ENCODE data around the gene LARP1. TPM values are rescaled to one million over a fixed set of nuclear protein-coding genes. Genes with fewer than 3 reads are reported as not detected.

LARP1 gene
- total RNA-seq, 2 donors from 2014 or later = 83.9 to 163 TPM

GRCh38 chr5:154754460-154755360 lies 467 bp upstream of the LARP1 start:
- intact Hi-C loops (cut with DNase I) = loop anchor here (1.0 to 10.0 kb wide), 3 partner anchors 72 to 180 kb away; partner anchors contain the start of genes CNOT8 and GEMIN5
- TF ChIP-seq POLR2A (IDR thresholded peaks at IDR 0.05) (peak; percentile 68), POLR2AphosphoS5 (IDR thresholded peaks at IDR 0.05) (peak; percentile 95), CTCF (IDR thresholded peaks at IDR 0.05) (peak in 3 of 4 experiments; percentile 28 to 70 (median 53))
- H3K36me3 ChIP-seq = no peaks in the 10 kb centered on the region
- peak; percentile 100 for DNase-seq (ENCODE audit: low spot score)
- peaks cover 16% of the 10 kb centered on the region for H3K4me1 ChIP-seq (replicated peaks)
- H3K27me3 ChIP-seq (replicated peaks; ENCODE audit: insufficient read depth) = no peaks in the 10 kb centered on the region
- peak overlapping the region; percentile 83 to 90 for H3K4me3 ChIP-seq
- peak overlapping the region; percentile 95 to 96 for H3K27ac ChIP-seq
- 1% methylated on average over 51 of the region's 92 CpGs for WGBS
- no peaks in the 10 kb centered on the region for H3K9me3 ChIP-seq

- DNase-seq (ENCODE audit: low spot score) = peak; percentile 35
- H3K4me1 ChIP-seq (replicated peaks) = peaks cover 16% of the 10 kb centered on the region
- intact Hi-C loops (cut with DNase I) = loop anchor here (10.0 kb wide), 1 partner anchor 179 kb away; the partner anchor contains the start of gene GEMIN5
- TF ChIP-seq CTCF (IDR thresholded peaks at IDR 0.05) = no peak
- TF ChIP-seq POLR2A (IDR thresholded peaks at IDR 0.05) = peak; percentile 14
- peak; percentile 34 for TF ChIP-seq POLR2AphosphoS5 (IDR thresholded peaks at IDR 0.05)
- H3K9me3 ChIP-seq = no peaks in the 10 kb centered on the region
- H3K27ac ChIP-seq = peak overlapping the region; percentile 95 to 96
- no peaks in the 10 kb centered on the region for H3K27me3 ChIP-seq (replicated peaks; ENCODE audit: insufficient read depth)
- H3K4me3 ChIP-seq = peak overlapping the region; percentile 83 to 90
- WGBS = under 1% methylated on average over 49 of the region's 72 CpGs
- H3K36me3 ChIP-seq = no peaks in the 10 kb centered on the region
These were observed 1.1 kb downstream of the LARP1 start for GRCh38 chr5:154756009-154756867.

- intact Hi-C loops (cut with DNase I) = loop anchor here (10.0 kb wide), 1 partner anchor 178 kb away; the partner anchor contains the start of gene GEMIN5
- peak; percentile 37 for DNase-seq (ENCODE audit: low spot score)
- no peaks in the 10 kb centered on the region for H3K36me3 ChIP-seq
- TF ChIP-seq CTCF (IDR thresholded peaks at IDR 0.05) = peak in 1 of 4 experiments; percentile 5
- peak; percentile 26 for TF ChIP-seq POLR2AphosphoS5 (IDR thresholded peaks at IDR 0.05)
- peak; percentile 27 for TF ChIP-seq POLR2A (IDR thresholded peaks at IDR 0.05)
- H3K9me3 ChIP-seq = no peaks in the 10 kb centered on the region
- peak overlapping the region; percentile 83 to 90 for H3K4me3 ChIP-seq
- peaks cover 16% of the 10 kb centered on the region for H3K4me1 ChIP-seq (replicated peaks)
- no peaks in the 10 kb centered on the region for H3K27me3 ChIP-seq (replicated peaks; ENCODE audit: insufficient read depth)
- under 1% methylated on average over 70 of the region's 73 CpGs for WGBS
- H3K27ac ChIP-seq = peak overlapping the region; percentile 95 to 96
These were observed 2.0 kb downstream of the LARP1 start for GRCh38 chr5:154756868-154757813.

- H3K27me3 ChIP-seq (replicated peaks; ENCODE audit: insufficient read depth) = no peaks in the 10 kb centered on the region
- no peak for DNase-seq (ENCODE audit: low spot score)
- TF ChIP-seq POLR2A (IDR thresholded peaks at IDR 0.05) (no peak), CTCF (IDR thresholded peaks at IDR 0.05) (no peak), POLR2AphosphoS5 (IDR thresholded peaks at IDR 0.05) (no peak)
- intact Hi-C loops (cut with DNase I) = loop anchor here (10.0 kb wide), 1 partner anchor 177 kb away; the partner anchor contains the start of gene GEMIN5
- peaks cover 16% of the 10 kb centered on the region for H3K4me1 ChIP-seq (replicated peaks)
- no peaks in the 10 kb centered on the region for H3K9me3 ChIP-seq
- peak overlapping the region in 1 of 2 donors; percentile 95 for H3K27ac ChIP-seq
- no peaks in the 10 kb centered on the region for H3K36me3 ChIP-seq
- 12% methylated on average over 5 of the region's 5 CpGs for WGBS
- no peak overlapping the region for H3K4me3 ChIP-seq
These were observed 2.7 kb downstream of the LARP1 start for GRCh38 chr5:154757814-154758406.

Measured in prostate gland (tissue), 2 donors.